Measurements from ENCODE around the gene RASA4B. TPM values are rescaled to one million over a fixed set of nuclear protein-coding genes. Genes with fewer than 3 reads are reported as not detected.
A peak's percentile ranks its signal among the peaks of the same experiment; 100 is the strongest.

Gene RASA4B
- total and polyA plus RNA-seq, 9 of the 15 experiments (the other 6 are each of a cell fraction or from before 2014, with no cell fraction given) = 0.01 to 2.9 (median 1.5) TPM; not detected in 1

DNA sequence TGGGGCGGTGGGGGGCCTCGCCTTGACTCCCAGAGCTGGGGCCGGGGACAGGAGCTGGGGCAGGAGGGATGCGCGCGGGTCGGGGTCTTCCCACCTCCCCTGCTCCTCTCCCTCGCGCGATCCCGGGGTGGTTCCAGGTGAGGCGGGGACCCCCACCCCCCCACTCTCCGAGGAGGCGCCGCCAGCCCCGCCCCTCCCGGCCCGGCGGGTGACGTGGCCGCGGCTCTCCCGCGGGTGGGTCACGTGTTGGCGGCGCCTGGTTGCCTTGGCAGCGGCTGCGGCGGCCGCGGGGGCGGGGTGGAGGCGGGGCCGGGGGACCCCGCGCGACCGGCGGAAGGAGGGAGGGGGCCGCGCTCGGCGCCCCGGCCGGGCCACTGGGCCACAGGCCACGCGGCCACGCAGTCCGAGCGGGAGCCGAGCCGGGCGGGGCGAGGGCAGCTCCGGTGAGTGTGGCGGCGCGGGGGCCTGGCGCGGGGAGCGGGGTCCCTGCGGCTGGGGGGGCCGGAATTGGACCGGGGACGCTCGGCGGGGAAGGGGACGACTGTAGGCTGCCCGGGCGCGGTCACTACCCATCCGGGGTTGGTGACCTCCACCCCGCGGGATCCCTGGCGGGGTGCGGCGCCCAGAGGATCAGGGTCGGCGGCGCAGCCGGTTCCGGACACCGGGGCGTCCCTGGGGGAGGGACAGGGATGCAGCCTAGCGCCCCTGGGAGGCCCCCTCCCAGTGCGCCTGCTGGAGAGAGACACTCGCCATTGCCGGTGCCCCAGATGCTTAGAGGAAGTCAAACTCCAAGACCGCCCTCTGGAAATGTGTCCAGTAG, 84.1 kb downstream of the RASA4B start, which contains the start of gene ORAI2 (continued):
- TF ChIP-seq CBX8 (IDR thresholded peaks at IDR 0.05; ENCODE audit: borderline replicate concordance, extremely low read depth, low read depth, low read length, poor library complexity, severe bottlenecking) = no peak
- no peak for TF ChIP-seq NCOA1 (IDR thresholded peaks at IDR 0.05; ENCODE audit: low read depth)
- peak in 1 of 2 experiments; percentile 38; a peak in 1 of 4 replicates for TF ChIP-seq NRF1 (conservative IDR thresholded peaks at IDR 0.05 in 1 of 2, IDR thresholded peaks at IDR 0.05 in 1 of 2)
- peak; percentile 16; the same call in 1 of the 2 replicates for TF ChIP-seq RREB1 (CRISPR knock-in tag; IDR thresholded peaks at IDR 0.05)
- peak; percentile 77 for TF ChIP-seq FOSL1 (tag; conservative IDR thresholded peaks at IDR 0.05)
- peak in 2 of 3 experiments; percentile 13 to 23 for TF ChIP-seq YY1 (IDR thresholded peaks at IDR 0.05; ENCODE audit: borderline replicate concordance in 1 of 3, control insufficient read depth in 1 of 3, extremely low read depth in 1 of 3, insufficient read depth in 3 of 3, insufficient read length in 1 of 3, insufficient replicate concordance in 2 of 3, low read depth in 1 of 3, low read length in 2 of 3)
- no peak for TF ChIP-seq TEAD2 (tag; IDR thresholded peaks at IDR 0.05)
- TF ChIP-seq CREB1 (IDR thresholded peaks at IDR 0.05) = peak; percentile 69; the same call in 1 of the 2 replicates
- TF ChIP-seq CREB1 (CRISPR knock-in tag; IDR thresholded peaks at IDR 0.05) = peak; percentile 72
- TF ChIP-seq TOE1 (IDR thresholded peaks at IDR 0.05; ENCODE audit: borderline replicate concordance) = peak; percentile 56; the same call in 1 of the 2 replicates
- TF ChIP-seq TOE1 (CRISPR knock-in tag; IDR thresholded peaks at IDR 0.05; ENCODE audit: borderline replicate concordance, low read depth) = no peak
- TF ChIP-seq RBFOX2 (IDR thresholded peaks at IDR 0.05; ENCODE audit: low read depth, low read length) = peak; percentile 64
- peak; percentile 52 for TF ChIP-seq KDM5B (IDR thresholded peaks at IDR 0.05; ENCODE audit: insufficient replicate concordance, low read depth, low read length)
- TF ChIP-seq RERE (CRISPR knock-in tag; IDR thresholded peaks at IDR 0.05; ENCODE audit: borderline replicate concordance) = no peak
